ENCODE measurements around the gene RABAC1. TPM values are rescaled to one million over a fixed set of nuclear protein-coding genes. Genes with fewer than 3 reads are reported as not detected.

RABAC1 gene
- total RNA-seq, 1 donor from 2014 or later, result 257 TPM

DNA sequence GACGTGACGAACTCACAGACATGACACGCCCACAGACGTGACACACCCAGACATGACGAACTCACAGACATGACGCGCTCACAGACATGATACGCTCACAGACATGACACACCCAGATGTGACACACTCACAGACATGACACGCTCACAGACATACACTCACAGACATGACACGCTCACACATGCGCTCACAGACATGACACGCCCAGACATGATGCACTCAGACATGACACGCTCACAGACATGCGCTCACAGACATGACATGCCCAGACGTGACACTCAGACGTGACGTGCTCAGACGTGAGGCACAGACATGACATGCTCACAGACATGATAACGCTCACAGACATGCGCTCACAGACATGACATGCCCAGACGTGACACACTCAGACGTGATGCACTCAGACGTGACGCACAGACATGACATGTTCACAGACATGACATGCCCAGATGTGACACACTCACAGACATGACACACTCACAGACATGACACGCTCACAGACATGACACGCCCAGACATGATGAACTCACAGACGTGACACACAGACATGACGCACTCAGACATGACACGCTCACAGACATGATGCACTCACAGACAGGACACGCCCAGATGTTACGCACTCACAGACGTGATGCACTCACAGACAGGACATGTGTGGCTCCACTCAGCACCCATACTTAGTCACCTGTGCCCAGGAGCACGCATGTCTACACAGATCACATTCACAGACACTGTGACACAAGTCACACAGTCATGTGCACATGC lies 39.0 kb downstream of the RABAC1 start:
- H3K4me3 Mint-ChIP-seq (ENCODE audit: unreplicated experiment), result no peak overlapping the region
- no peak overlapping the region for H3K27ac ChIP-seq (ENCODE audit: low read depth, low read length)
- H3K79me2 ChIP-seq (ENCODE audit: insufficient read depth, low read length), result no peaks in the 10 kb centered on the region
- H3K36me3 Mint-ChIP-seq (ENCODE audit: low read depth, unreplicated experiment), result no peaks in the 10 kb centered on the region
- no peak overlapping the region for H3K9ac ChIP-seq (ENCODE audit: low read length)
- H3K36me3 ChIP-seq (ENCODE audit: insufficient read depth, low read length), result no peaks in the 10 kb centered on the region
- H3K9me3 Mint-ChIP-seq (ENCODE audit: unreplicated experiment), result peaks cover 4% of the 10 kb centered on the region
- no peak overlapping the region for H3K4me2 ChIP-seq (ENCODE audit: low read length)
- H3K27me3 ChIP-seq (ENCODE audit: insufficient read depth, low read length), result peaks cover 88% of the 10 kb centered on the region
- TF ChIP-seq EZH2 (IDR thresholded peaks at IDR 0.05; ENCODE audit: insufficient read depth, low read length), result peak; percentile 3
- TF ChIP-seq, protein P1, sequence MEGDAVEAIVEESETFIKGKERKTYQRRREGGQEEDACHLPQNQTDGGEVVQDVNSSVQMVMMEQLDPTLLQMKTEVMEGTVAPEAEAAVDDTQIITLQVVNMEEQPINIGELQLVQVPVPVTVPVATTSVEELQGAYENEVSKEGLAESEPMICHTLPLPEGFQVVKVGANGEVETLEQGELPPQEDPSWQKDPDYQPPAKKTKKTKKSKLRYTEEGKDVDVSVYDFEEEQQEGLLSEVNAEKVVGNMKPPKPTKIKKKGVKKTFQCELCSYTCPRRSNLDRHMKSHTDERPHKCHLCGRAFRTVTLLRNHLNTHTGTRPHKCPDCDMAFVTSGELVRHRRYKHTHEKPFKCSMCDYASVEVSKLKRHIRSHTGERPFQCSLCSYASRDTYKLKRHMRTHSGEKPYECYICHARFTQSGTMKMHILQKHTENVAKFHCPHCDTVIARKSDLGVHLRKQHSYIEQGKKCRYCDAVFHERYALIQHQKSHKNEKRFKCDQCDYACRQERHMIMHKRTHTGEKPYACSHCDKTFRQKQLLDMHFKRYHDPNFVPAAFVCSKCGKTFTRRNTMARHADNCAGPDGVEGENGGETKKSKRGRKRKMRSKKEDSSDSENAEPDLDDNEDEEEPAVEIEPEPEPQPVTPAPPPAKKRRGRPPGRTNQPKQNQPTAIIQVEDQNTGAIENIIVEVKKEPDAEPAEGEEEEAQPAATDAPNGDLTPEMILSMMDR (IDR thresholded peaks at IDR 0.05; ENCODE audit: insufficient read depth, low read depth, low read length), result no peak
- no peaks in the 10 kb centered on the region for H3K4me1 Mint-ChIP-seq (ENCODE audit: low read depth, unreplicated experiment)
- H3K27me3 Mint-ChIP-seq (ENCODE audit: low read depth, unreplicated experiment), result peaks cover 15% of the 10 kb centered on the region
- no peak overlapping the region for H2AFZ ChIP-seq (ENCODE audit: low read depth, low read length)
- no peak for DNase-seq (ENCODE audit: low read depth)
- no peak overlapping the region for H3K4me3 ChIP-seq (ENCODE audit: insufficient read depth, low read depth, low read length)
- H3K4me1 ChIP-seq (ENCODE audit: insufficient read depth, low read length), result no peaks in the 10 kb centered on the region
- FAIRE-seq, result peak; percentile 50
- H3K27ac Mint-ChIP-seq (ENCODE audit: unreplicated experiment), result no peak overlapping the region
- peaks cover 14% of the 10 kb centered on the region for H3K9me3 ChIP-seq (ENCODE audit: insufficient read depth, low read depth, low read length)
- peaks cover 17% of the 10 kb centered on the region for H4K20me1 ChIP-seq (ENCODE audit: insufficient read depth, low read length)

DNA sequence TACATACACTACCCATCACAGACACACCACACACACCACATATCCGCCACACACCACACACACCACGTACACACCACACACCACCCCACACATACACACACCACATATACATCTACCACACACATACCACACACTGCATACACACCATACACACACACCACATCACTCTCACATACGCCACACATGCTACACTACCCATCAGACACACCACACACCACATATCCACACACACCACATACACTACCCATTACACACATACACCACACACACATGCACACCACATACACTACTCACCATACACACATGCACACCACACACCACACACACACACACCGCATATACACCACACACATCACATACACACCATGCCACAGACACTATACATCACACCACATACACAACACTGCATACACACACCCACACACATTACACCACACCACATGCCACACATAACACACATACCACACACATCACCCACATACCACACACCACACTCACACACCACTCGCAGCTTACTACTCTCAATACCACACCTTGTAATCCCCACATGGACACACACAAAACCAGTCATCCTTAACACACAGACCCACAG lies 40.4 kb downstream of the RABAC1 start:
- no peaks in the 10 kb centered on the region for H3K4me1 ChIP-seq (ENCODE audit: insufficient read depth, low read length)
- no peaks in the 10 kb centered on the region for H3K4me1 Mint-ChIP-seq (ENCODE audit: low read depth, unreplicated experiment)
- no peaks in the 10 kb centered on the region for H3K79me2 ChIP-seq (ENCODE audit: insufficient read depth, low read length)
- H3K4me2 ChIP-seq (ENCODE audit: low read length), result no peak overlapping the region
- H3K36me3 ChIP-seq (ENCODE audit: insufficient read depth, low read length), result no peaks in the 10 kb centered on the region
- H2AFZ ChIP-seq (ENCODE audit: low read depth, low read length), result no peak overlapping the region
- peaks cover 4% of the 10 kb centered on the region for H3K9me3 Mint-ChIP-seq (ENCODE audit: unreplicated experiment)
- FAIRE-seq, result no peak
- H3K27ac Mint-ChIP-seq (ENCODE audit: unreplicated experiment), result no peak overlapping the region
- H3K27ac ChIP-seq (ENCODE audit: low read depth, low read length), result no peak overlapping the region
- peaks cover 86% of the 10 kb centered on the region for H3K27me3 ChIP-seq (ENCODE audit: insufficient read depth, low read length)
- no peaks in the 10 kb centered on the region for H3K36me3 Mint-ChIP-seq (ENCODE audit: low read depth, unreplicated experiment)
- H3K9me3 ChIP-seq (ENCODE audit: insufficient read depth, low read depth, low read length), result peaks cover 14% of the 10 kb centered on the region
- DNase-seq (ENCODE audit: low read depth), result peak; percentile 59
- no peak for TF ChIP-seq EZH2 (IDR thresholded peaks at IDR 0.05; ENCODE audit: insufficient read depth, low read length)
- TF ChIP-seq, protein P1 (IDR thresholded peaks at IDR 0.05; ENCODE audit: insufficient read depth, low read depth, low read length), result no peak
- no peak overlapping the region for H3K4me3 Mint-ChIP-seq (ENCODE audit: unreplicated experiment)
- H3K9ac ChIP-seq (ENCODE audit: low read length), result no peak overlapping the region
- no peak overlapping the region for H3K4me3 ChIP-seq (ENCODE audit: insufficient read depth, low read depth, low read length)
- H4K20me1 ChIP-seq (ENCODE audit: insufficient read depth, low read length), result peaks cover 20% of the 10 kb centered on the region
- H3K27me3 Mint-ChIP-seq (ENCODE audit: low read depth, unreplicated experiment), result peaks cover 22% of the 10 kb centered on the region

DNA sequence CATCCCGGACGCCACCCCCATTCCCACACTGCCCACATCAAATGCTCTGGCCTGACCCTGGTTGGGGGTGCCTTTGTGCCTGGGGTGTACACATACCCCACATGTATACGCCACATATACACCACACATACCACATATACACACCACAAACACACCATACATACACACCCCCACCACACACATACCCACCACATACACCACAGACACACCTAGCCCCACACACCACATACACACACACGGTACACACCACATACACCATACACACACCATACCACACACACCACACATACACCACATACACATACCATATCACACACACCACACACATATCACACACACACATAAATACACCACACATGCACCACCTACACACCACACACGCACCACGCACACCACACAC lies 41.0 kb downstream of the RABAC1 start:
- FAIRE-seq (no peak), DNase-seq (ENCODE audit: low read depth) (no peak)
- no peak for TF ChIP-seq EZH2 (IDR thresholded peaks at IDR 0.05; ENCODE audit: insufficient read depth, low read length)
- TF ChIP-seq, protein P1 (IDR thresholded peaks at IDR 0.05; ENCODE audit: insufficient read depth, low read depth, low read length), result no peak
- Histone ChIP-seq H3K4me1 (ENCODE audit: insufficient read depth, low read length) (no peaks in the 10 kb centered on the region), H3K4me2 (ENCODE audit: low read length) (no peak overlapping the region), H3K9ac (ENCODE audit: low read length) (no peak overlapping the region), H2AFZ (ENCODE audit: low read depth, low read length) (no peak overlapping the region), H3K27ac (ENCODE audit: low read depth, low read length) (no peak overlapping the region), H3K36me3 (ENCODE audit: insufficient read depth, low read length) (no peaks in the 10 kb centered on the region), H4K20me1 (ENCODE audit: insufficient read depth, low read length) (peaks cover 24% of the 10 kb centered on the region), H3K79me2 (ENCODE audit: insufficient read depth, low read length) (no peaks in the 10 kb centered on the region), H3K27me3 (ENCODE audit: insufficient read depth, low read length) (peaks cover 87% of the 10 kb centered on the region), H3K4me3 (ENCODE audit: insufficient read depth, low read depth, low read length) (no peak overlapping the region), H3K9me3 (ENCODE audit: insufficient read depth, low read depth, low read length) (peaks cover 14% of the 10 kb centered on the region)
- no peaks in the 10 kb centered on the region for H3K36me3 Mint-ChIP-seq (ENCODE audit: low read depth, unreplicated experiment)
- peaks cover 1% of the 10 kb centered on the region for H3K9me3 Mint-ChIP-seq (ENCODE audit: unreplicated experiment)
- no peaks in the 10 kb centered on the region for H3K4me1 Mint-ChIP-seq (ENCODE audit: low read depth, unreplicated experiment)
- H3K27me3 Mint-ChIP-seq (ENCODE audit: low read depth, unreplicated experiment), result peaks cover 21% of the 10 kb centered on the region
- H3K27ac Mint-ChIP-seq (ENCODE audit: unreplicated experiment), result no peak overlapping the region
- no peak overlapping the region for H3K4me3 Mint-ChIP-seq (ENCODE audit: unreplicated experiment)
